MG63 (cell line): ENCODE results near the gene ITGB5. TPM values are rescaled to one million over a fixed set of nuclear protein-coding genes. Genes with fewer than 3 reads are reported as not detected.

ENCODE experiments used
- DNase-seq: peaks from one replicate; pipeline ENCODE4 v3.0.0-alpha.2; 2020
- H3K27me3 ChIP-seq: fragments of 250-450 bp; sonication (Bioruptor Pico); 2 replicates; pipeline ENCODE4 v1.5.1; 2020; ENCODE audit warnings: mild to moderate bottlenecking, moderate library complexity
- H3K36me3 ChIP-seq: fragments of 250-450 bp; sonication (Bioruptor Pico); 2 replicates; pipeline ENCODE4 v1.5.1; 2020; ENCODE audit warnings: mild to moderate bottlenecking, moderate library complexity
- H3K4me3 ChIP-seq: fragments of 250-450 bp; sonication (Bioruptor Pico); 2 replicates; pipeline ENCODE4 v1.5.1; 2020; ENCODE audit warnings: mild to moderate bottlenecking, moderate library complexity
- H3K9me3 ChIP-seq: fragments of 250-450 bp; sonication (Bioruptor Pico); 2 replicates; pipeline ENCODE4 v1.5.1; 2020; ENCODE audit warnings: mild to moderate bottlenecking, moderate library complexity
- total RNA-seq: library from RNA; depleted of rRNA; stranded (reverse); fragments of >200 nt; shearing (Covaris generic); gene quantifications from 2 replicates; pipeline ENCODE4 v1.2.3, GENCODE V29; 2014; ENCODE audit warnings: low replicate concordance; rRNA removed

ITGB5 gene
- total RNA-seq, 1 experiment from 2014 or later: 121 TPM

GRCh38 chr3:124748560-124749198 is 138.5 kb downstream of the ITGB5 start:
- Histone ChIP-seq H3K4me3 (no peak overlapping the region), H3K27me3 (no peaks in the 10 kb centered on the region), H3K36me3 (peaks cover 28% of the 10 kb centered on the region), H3K9me3 (no peaks in the 10 kb centered on the region)
- no peak for DNase-seq

GRCh38 chr3:124747111-124747981 is 139.8 kb downstream of the ITGB5 start:
- H3K27me3 ChIP-seq: no peaks in the 10 kb centered on the region
- no peak for DNase-seq

GRCh38 chr3:124745756-124746155 is 141.4 kb downstream of the ITGB5 start:
- peaks cover 51% of the 10 kb centered on the region for H3K36me3 ChIP-seq
- no peak for DNase-seq
- no peaks in the 10 kb centered on the region for H3K9me3 ChIP-seq
- H3K4me3 ChIP-seq: no peak overlapping the region
- H3K27me3 ChIP-seq: no peaks in the 10 kb centered on the region

More at GRCh38 chr3:124747111-124747981, 139.8 kb downstream of the ITGB5 start:
- Histone ChIP-seq H3K9me3 (no peaks in the 10 kb centered on the region), H3K4me3 (no peak overlapping the region), H3K36me3 (peaks cover 38% of the 10 kb centered on the region)

GRCh38 chr3:124741027-124741426 is 146.1 kb downstream of the ITGB5 start:
- H3K36me3 ChIP-seq: peaks cover 91% of the 10 kb centered on the region
- peak; percentile 49 for DNase-seq
- no peaks in the 10 kb centered on the region for H3K9me3 ChIP-seq
- H3K27me3 ChIP-seq: no peaks in the 10 kb centered on the region
- no peak overlapping the region for H3K4me3 ChIP-seq

- Histone ChIP-seq H3K4me3 (peak overlapping the region; percentile 78), H3K36me3 (peaks cover 36% of the 10 kb centered on the region), H3K27me3 (no peaks in the 10 kb centered on the region), H3K9me3 (no peaks in the 10 kb centered on the region)
- DNase-seq: no peak
Measured at GRCh38 chr3:124731760-124732159, 155.4 kb downstream of the ITGB5 start.

GRCh38 chr3:124730941-124731297 is 156.2 kb downstream of the ITGB5 start:
- peaks cover 27% of the 10 kb centered on the region for H3K36me3 ChIP-seq
- H3K4me3 ChIP-seq: peak overlapping the region; percentile 78
- H3K27me3 ChIP-seq: peaks cover 2% of the 10 kb centered on the region
- no peak for DNase-seq
- H3K9me3 ChIP-seq: no peaks in the 10 kb centered on the region

GRCh38 chr3:124730129-124730940 is 156.8 kb downstream of the ITGB5 start, which contains the start of gene UMPS:
UMPS (plus strand) TSS chr3:124730452; CDS start chr3:124730472, 20 bp downstream.
- Histone ChIP-seq H3K4me3 (peak within 1 kb of the TSS; percentile 78), H3K36me3 (peaks cover 22% of the 10 kb centered on the region), H3K9me3 (no peaks in the 10 kb centered on the region), H3K27me3 (peaks cover 8% of the 10 kb centered on the region)
- peak; percentile 93 for DNase-seq

GRCh38 chr3:124722589-124722988 is 164.6 kb downstream of the ITGB5 start:
- no peak overlapping the region for H3K4me3 ChIP-seq
- DNase-seq: no peak

GRCh38 chr3:124714223-124714853 is 172.8 kb downstream of the ITGB5 start:
- H3K27me3 ChIP-seq: peaks cover 23% of the 10 kb centered on the region
- no peaks in the 10 kb centered on the region for H3K36me3 ChIP-seq
- no peak overlapping the region for H3K4me3 ChIP-seq
- no peaks in the 10 kb centered on the region for H3K9me3 ChIP-seq
- DNase-seq: no peak

More at GRCh38 chr3:124722589-124722988, 164.6 kb downstream of the ITGB5 start:
- peaks cover 21% of the 10 kb centered on the region for H3K27me3 ChIP-seq
- H3K36me3 ChIP-seq: no peaks in the 10 kb centered on the region
- H3K9me3 ChIP-seq: no peaks in the 10 kb centered on the region

Other genes with a start within 250 kb of the ITGB5 start
- gene UMPS, start 156.9 kb downstream of the ITGB5 start, total RNA-seq: 50.0 and 56.7 TPM in 2 replicates
- not detected in 2 replicates for gene MUC13, start 47.4 kb upstream of the ITGB5 start, total RNA-seq
- 75.1 and 105 TPM in 2 replicates for gene HEG1, start 168.6 kb upstream of the ITGB5 start, total RNA-seq